Kidney epithelial cell (primary cell): Measurements from ENCODE around the gene MORC1. TPM values are rescaled to one million over a fixed set of nuclear protein-coding genes. Genes with fewer than 3 reads are reported as not detected.
"Not testable (repeated sequence)": the region's sequence is repeated elsewhere in the genome, so short reads cannot be mapped to it uniquely, and the experiment has no call there.

Experiments used
- DNase-seq: peaks from one replicate; pipeline ENCODE4 v3.0.0-alpha.2; 2010; ENCODE audit warnings: low read depth
- H3K27me3 ChIP-seq: 2 replicates; pipeline ENCODE4 v1.6.0; 2011; ENCODE audit warnings: low read length; ENCODE audit not compliant: control insufficient read depth, insufficient read depth
- H3K36me3 ChIP-seq: 2 replicates; pipeline ENCODE4 v1.5.1; 2011; ENCODE audit warnings: low read length; ENCODE audit not compliant: control insufficient read depth, insufficient read depth
- H3K4me3 ChIP-seq: 2 replicates; pipeline ENCODE4 v1.5.1; 2011; ENCODE audit warnings: low read depth, mild to moderate bottlenecking, control low read depth, low read length
- CTCF ChIP-seq: IDR thresholded peaks from 2 replicates; pipeline ENCODE4 v1.5.1; 2011; ENCODE audit warnings: mild to moderate bottlenecking, moderate library complexity, low read length, control low read depth, inconsistent platforms; ENCODE audit not compliant: insufficient read depth, poor library complexity, severe bottlenecking
- total RNA-seq: library from RNA; depleted of rRNA; stranded (reverse); fragments of >200 nt; gene quantifications from 2 replicates; pipeline ENCODE4 v1.2.3, GENCODE V29; 2015

MORC1 gene
- total RNA-seq, 1 donor from 2014 or later, result not detected

- no peak for DNase-seq
- no peak overlapping the region for H3K4me3 ChIP-seq
- H3K36me3 ChIP-seq, result no peaks in the 10 kb centered on the region
- H3K27me3 ChIP-seq, result no peaks in the 10 kb centered on the region
- TF ChIP-seq CTCF, result no peak
These were observed 31.1 kb upstream of the MORC1 start for GRCh38 chr3:109149078-109149477.

- Histone ChIP-seq H3K4me3 (no peak overlapping the region), H3K36me3 (no peaks in the 10 kb centered on the region), H3K27me3 (no peaks in the 10 kb centered on the region)
- no peak for TF ChIP-seq CTCF
- no peak for DNase-seq
These were observed 25.7 kb upstream of the MORC1 start for GRCh38 chr3:109143646-109144045.

- no peak overlapping the region for H3K4me3 ChIP-seq
- TF ChIP-seq CTCF, result no peak
These were observed 22.4 kb upstream of the MORC1 start for GRCh38 chr3:109140318-109140717.

GRCh38 chr3:109137761-109138160 is 19.8 kb upstream of the MORC1 start:
- H3K27me3 ChIP-seq, result no peaks in the 10 kb centered on the region
- H3K36me3 ChIP-seq, result no peaks in the 10 kb centered on the region
- H3K4me3 ChIP-seq, result no peak overlapping the region
- no peak for TF ChIP-seq CTCF
- DNase-seq, result peak; percentile 28

More at GRCh38 chr3:109140318-109140717, 22.4 kb upstream of the MORC1 start:
- no peak for DNase-seq
- no peaks in the 10 kb centered on the region for H3K27me3 ChIP-seq
- no peaks in the 10 kb centered on the region for H3K36me3 ChIP-seq

- Histone ChIP-seq H3K4me3 (no peak within 1 kb of the TSS), H3K36me3 (no peaks in the 10 kb centered on the region), H3K27me3 (no peaks in the 10 kb centered on the region)
- no peak for DNase-seq
- TF ChIP-seq CTCF, result no peak
These were observed 18.6 kb upstream of the MORC1 start, which contains the start of gene C3orf85 for GRCh38 chr3:109136523-109136922. Gene C3orf85, plus strand, starts transcription at chr3:109136719. Its CDS starts 129 bp downstream, at chr3:109136848.

GRCh38 chr3:109133474-109133816 is 15.5 kb upstream of the MORC1 start:
- H3K36me3 ChIP-seq, H3K4me3 ChIP-seq, H3K27me3 ChIP-seq, DNase-seq: not testable (repeated sequence)
